Endothelial cell of umbilical vein (primary cell): ENCODE results near the gene MYL11. TPM values are rescaled to one million over a fixed set of nuclear protein-coding genes. Genes with fewer than 3 reads are reported as not detected.

Source experiments
- BruUV-seq: library from RNA; stranded (reverse); fragments of 400-500 nt; replicated peaks from 2 replicates; lab custom pipeline; 2021; lab: Mats Ljungman, UMichigan
- CTCF ChIA-PET: fragments of 300-600, 350-600 bp; sonication (Branson Sonifier 250); formaldehyde crosslinking; loops from one replicate; lab custom pipeline; 2021; ENCODE audit warnings: antibody characterized with exemption, inconsistent platforms; lab: Charles Lee
- POLR2A ChIA-PET: fragments of 300-600, 350-600 bp; sonication (Branson Sonifier 250); formaldehyde crosslinking; loops from one replicate; lab custom pipeline; 2021; ENCODE audit warnings: antibody characterized with exemption, inconsistent platforms; lab: Charles Lee
- DNase-seq: peaks from one replicate; pipeline ENCODE4 v3.0.0-alpha.2; 2011; ENCODE audit warnings: low read depth, low spot score
- FAIRE-seq: peaks from 2 replicates; lab custom pipeline; 2011; peaks lifted over from hg19 to GRCh38; lab: Jason Lieb, UNC
- H2AFZ ChIP-seq: 2 replicates; pipeline ENCODE4 v1.6.0; 2012; ENCODE audit warnings: low read depth, low read length, control low read depth, inconsistent platforms
- H3K27ac ChIP-seq: 2 replicates; pipeline ENCODE4 v1.5.1; 2011; ENCODE audit warnings: low read depth, mild to moderate bottlenecking, control low read depth, low read length, moderate library complexity; ENCODE audit not compliant: insufficient read depth
- H3K27me3 ChIP-seq, 2 experiments: 2 replicates each; pipeline versions ENCODE4 v1.6.0 to v1.6.1; 2011; ENCODE audit warnings: low read length in 2 of 2, mixed read lengths in 1 of 2; ENCODE audit not compliant: control insufficient read depth in 2 of 2, insufficient read depth in 2 of 2
- H3K36me3 ChIP-seq, 2 experiments: 2 replicates in 1 of 2; 3 replicates in 1 of 2; pipeline ENCODE4 v1.5.1; 2011; ENCODE audit warnings: low read length in 2 of 2, mild to moderate bottlenecking in 1 of 2, moderate library complexity in 1 of 2; ENCODE audit not compliant: control insufficient read depth in 2 of 2, insufficient read depth in 2 of 2; ENCODE audit errors: extremely low read depth in 1 of 2
- H3K4me1 ChIP-seq: 3 replicates; pipeline ENCODE4 v1.5.1; 2011; ENCODE audit warnings: mild to moderate bottlenecking, low read length; ENCODE audit not compliant: control insufficient read depth, insufficient read depth; ENCODE audit errors: extremely low read depth
- H3K4me2 ChIP-seq: 2 replicates; pipeline ENCODE4 v1.6.1; 2011; ENCODE audit warnings: low read length, control low read depth, mixed read lengths; ENCODE audit not compliant: insufficient read depth
- H3K4me3 ChIP-seq, 3 experiments: fragments of 200-600 bp in 1 of 3; sonication (generic), shearing (Covaris generic) in 1 of 3; replicated peaks in 1 of 3; 2 replicates each; pipeline ENCODE4 v1.5.1; 2011 to 2016; ENCODE audit warnings: control low read depth in 3 of 3, low read length in 3 of 3, mild to moderate bottlenecking in 2 of 3, inconsistent platforms in 1 of 3, low read depth in 1 of 3, moderate library complexity in 1 of 3; ENCODE audit not compliant: insufficient read depth in 1 of 3
- H3K79me2 ChIP-seq: 2 replicates; pipeline ENCODE4 v1.6.0; 2012; ENCODE audit warnings: low read length, inconsistent platforms; ENCODE audit not compliant: control insufficient read depth, insufficient read depth
- H3K9ac ChIP-seq: replicated peaks from 2 replicates; pipeline ENCODE3; 2011; ENCODE audit warnings: low read length, control low read depth; ENCODE audit not compliant: insufficient read depth; ENCODE audit errors: extremely low read depth
- H3K9me1 ChIP-seq: replicated peaks from 3 replicates; pipeline ENCODE4 v1.6.0; 2011; ENCODE audit warnings: mild to moderate bottlenecking, low read length; ENCODE audit not compliant: control insufficient read depth, insufficient read depth; ENCODE audit errors: extremely low read depth
- H3K9me3 ChIP-seq: replicated peaks from 2 replicates; pipeline ENCODE4 v1.5.1; 2012; ENCODE audit warnings: low read length, inconsistent platforms; ENCODE audit not compliant: control insufficient read depth, insufficient read depth
- H4K20me1 ChIP-seq: replicated peaks from 2 replicates; pipeline ENCODE3; 2011; ENCODE audit warnings: mild to moderate bottlenecking, low read length; ENCODE audit not compliant: control insufficient read depth, insufficient read depth; ENCODE audit errors: extremely low read depth
- CTCF ChIP-seq, 2 donors: IDR thresholded peaks; 1 replicate in 1 of 2; 2 replicates in 1 of 2; pipeline ENCODE4 v1.5.1; 2011; ENCODE audit warnings: low read length in 2 of 2, mild to moderate bottlenecking in 2 of 2, moderate library complexity in 2 of 2, control low read depth in 1 of 2, inconsistent platforms in 1 of 2, low read depth in 1 of 2; ENCODE audit not compliant: insufficient read depth in 1 of 2; ENCODE audit errors: extremely low read depth in 1 of 2
- EZH2 ChIP-seq: IDR thresholded peaks from 2 replicates; pipeline ENCODE4 v1.6.1; 2012; ENCODE audit warnings: borderline replicate concordance, low read depth, mild to moderate bottlenecking, moderate library complexity, low read length, inconsistent platforms; ENCODE audit not compliant: severe bottlenecking
- FOS ChIP-seq: IDR thresholded peaks from 2 replicates; pipeline ENCODE4 v1.6.1; 2011; ENCODE audit warnings: mild to moderate bottlenecking, low read length, moderate library complexity, borderline replicate concordance; ENCODE audit not compliant: insufficient read depth
- GATA2 ChIP-seq: IDR thresholded peaks from 2 replicates; pipeline ENCODE4 v1.7.0; 2011; ENCODE audit warnings: low read depth, mild to moderate bottlenecking, moderate library complexity, mixed read lengths, low read length; ENCODE audit not compliant: insufficient read length, insufficient read depth
- JUN ChIP-seq: IDR thresholded peaks from 2 replicates; pipeline ENCODE4 v1.6.1; 2011; ENCODE audit warnings: borderline replicate concordance, low read depth; ENCODE audit not compliant: insufficient read length, insufficient read depth
- MAX ChIP-seq: IDR thresholded peaks from 2 replicates; pipeline ENCODE4 v1.6.1; 2011; ENCODE audit not compliant: insufficient read depth, insufficient read length
- MYC ChIP-seq: IDR thresholded peaks from one replicate; pipeline ENCODE4 v1.6.1; 2011; ENCODE audit warnings: mild to moderate bottlenecking, low read depth, low read length
- POLR2A ChIP-seq: IDR thresholded peaks from 2 replicates; pipeline ENCODE4 v1.6.1; 2012; ENCODE audit warnings: low read depth, mild to moderate bottlenecking, control low read depth, low read length
- POLR2AphosphoS5 ChIP-seq: IDR thresholded peaks from 2 replicates; pipeline ENCODE4 v1.6.1; 2012; ENCODE audit warnings: low read depth, mild to moderate bottlenecking, control low read depth, low read length, moderate library complexity; ENCODE audit not compliant: insufficient read depth
- dilution Hi-C: fragments of 300-500 bp; cut with MboI; formaldehyde crosslinking; loops from one replicate; pipeline ENCODE4 v1.15.0; 2019; ENCODE audit warnings: low sequenced_read_pairs; ENCODE audit not compliant: extremely low pct_ligation_motif_present
- intact Hi-C: fragments of 100-400 bp; cut with micrococcal nuclease; formaldehyde crosslinking; loops from one replicate; pipeline ENCODE4 v1.10.0; 2022
- polyA plus RNA-seq, 4 experiments: library from polyadenylated mRNA; depleted of rRNA in 3 of 4; stranded (reverse) in 3 of 4; unstranded in 1 of 4; fragments of >200 nt; gene quantifications; 2 replicates each; pipeline versions ENCODE4 v1.2.1 to v1.2.3, GENCODE V29; 2011 to 2012; ENCODE audit warnings: missing spikeins in 1 of 4
- total RNA-seq: library from RNA; stranded (reverse); gene quantifications from 2 replicates; pipeline ENCODE4 v1.2.3, GENCODE V29; 2021

Gene MYL11
- total and polyA plus RNA-seq, 2 donors (not counting 3 experiments of a cell fraction or from before 2014, with no cell fraction given): 1.3 TPM; not detected in 1

GRCh38 chr16:30348929-30349328 lies 25.7 kb upstream of the MYL11 start:
- Histone ChIP-seq H3K4me3 (no peak overlapping the region), H3K9me1 (no peaks in the 10 kb centered on the region), H3K4me2 (no peak overlapping the region), H3K9ac (no peak overlapping the region), H3K4me1 (peaks cover 19% of the 10 kb centered on the region), H2AFZ (no peak overlapping the region), H3K79me2 (peaks cover 9% of the 10 kb centered on the region), H3K36me3 (peaks cover 6 to 11% of the 10 kb centered on the region in 2 experiments), H3K27ac (no peak overlapping the region), H4K20me1 (no peaks in the 10 kb centered on the region), H3K27me3 (no peaks in the 10 kb centered on the region), H3K9me3 (no peaks in the 10 kb centered on the region)
- dilution Hi-C loops (no loop called here), intact Hi-C loops (no loop called here)
- no TSS peak for BruUV-seq
- TF ChIP-seq POLR2A (no peak), MYC (no peak)
- ChIA-PET POLR2A (no interaction called here), CTCF (no interaction called here)
- no peak for DNase-seq
- FAIRE-seq: no peak

- BruUV-seq: no TSS peak
- no peak for DNase-seq
- CTCF ChIA-PET: no interaction called here
- FAIRE-seq: no peak
- H3K27me3 ChIP-seq: no peaks in the 10 kb centered on the region
- H2AFZ ChIP-seq: no peak overlapping the region
- no peak overlapping the region for H3K27ac ChIP-seq
- TF ChIP-seq CTCF (IDR thresholded peaks at IDR 0.05; ENCODE audit: extremely low read depth in 1 of 2, insufficient read depth in 1 of 2, low read depth in 1 of 2, low read length in 2 of 2) (no peak), FOS (no peak), MYC (no peak), MAX (no peak), GATA2 (no peak), POLR2A (no peak), POLR2AphosphoS5 (no peak), JUN (no peak), EZH2 (no peak)
- H3K4me1 ChIP-seq: peaks cover 25% of the 10 kb centered on the region
- H3K4me2 ChIP-seq: no peak overlapping the region
- H3K36me3 ChIP-seq: peaks cover 6 to 11% of the 10 kb centered on the region in 2 experiments
- dilution Hi-C loops: no loop called here
- H3K79me2 ChIP-seq: peaks cover 16% of the 10 kb centered on the region
- H3K9ac ChIP-seq: no peak overlapping the region
- H4K20me1 ChIP-seq: no peaks in the 10 kb centered on the region
- intact Hi-C loops: loop anchor here (1.0 kb wide), 1 partner anchor 14 kb away; no protein-coding TSS in a partner anchor
- H3K4me3 ChIP-seq: no peak overlapping the region
- POLR2A ChIA-PET: no interaction called here
- H3K9me1 ChIP-seq: no peaks in the 10 kb centered on the region
- no peaks in the 10 kb centered on the region for H3K9me3 ChIP-seq
These were observed 24.9 kb upstream of the MYL11 start for GRCh38 chr16:30349675-30350074.
